ENCODE results near the gene NHP2.

DNA sequence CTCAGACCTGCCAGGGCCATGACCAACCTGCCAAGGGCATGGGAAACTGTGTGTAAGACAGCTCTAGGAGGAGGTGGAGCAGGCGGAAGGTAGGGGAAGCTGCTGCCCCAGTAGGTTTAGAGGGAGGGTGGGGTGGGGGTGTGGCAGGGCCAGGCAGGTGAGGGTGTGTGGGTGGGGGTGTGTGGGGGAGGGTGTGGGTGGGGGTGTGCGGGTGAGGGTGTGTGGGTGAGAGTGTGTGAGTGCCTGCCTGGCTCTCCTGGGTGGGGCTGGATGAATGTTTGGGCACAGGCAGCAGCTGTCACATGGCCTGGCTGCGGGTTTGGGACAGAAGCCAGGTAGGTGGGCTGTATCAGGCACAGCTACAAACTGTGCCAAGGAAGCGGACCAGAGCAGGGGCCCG, 49.2 kb downstream of the NHP2 start:
- TF ChIP-seq, protein P1, sequence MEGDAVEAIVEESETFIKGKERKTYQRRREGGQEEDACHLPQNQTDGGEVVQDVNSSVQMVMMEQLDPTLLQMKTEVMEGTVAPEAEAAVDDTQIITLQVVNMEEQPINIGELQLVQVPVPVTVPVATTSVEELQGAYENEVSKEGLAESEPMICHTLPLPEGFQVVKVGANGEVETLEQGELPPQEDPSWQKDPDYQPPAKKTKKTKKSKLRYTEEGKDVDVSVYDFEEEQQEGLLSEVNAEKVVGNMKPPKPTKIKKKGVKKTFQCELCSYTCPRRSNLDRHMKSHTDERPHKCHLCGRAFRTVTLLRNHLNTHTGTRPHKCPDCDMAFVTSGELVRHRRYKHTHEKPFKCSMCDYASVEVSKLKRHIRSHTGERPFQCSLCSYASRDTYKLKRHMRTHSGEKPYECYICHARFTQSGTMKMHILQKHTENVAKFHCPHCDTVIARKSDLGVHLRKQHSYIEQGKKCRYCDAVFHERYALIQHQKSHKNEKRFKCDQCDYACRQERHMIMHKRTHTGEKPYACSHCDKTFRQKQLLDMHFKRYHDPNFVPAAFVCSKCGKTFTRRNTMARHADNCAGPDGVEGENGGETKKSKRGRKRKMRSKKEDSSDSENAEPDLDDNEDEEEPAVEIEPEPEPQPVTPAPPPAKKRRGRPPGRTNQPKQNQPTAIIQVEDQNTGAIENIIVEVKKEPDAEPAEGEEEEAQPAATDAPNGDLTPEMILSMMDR (IDR thresholded peaks at IDR 0.05): no peak
- no peak for TF ChIP-seq POLR2A (IDR thresholded peaks at IDR 0.05)

Data from heart left ventricle (tissue), 13 donors.